Esophagus squamous epithelium (tissue), 5 donors: ENCODE measurements around the gene RFC4. TPM values are rescaled to one million over a fixed set of nuclear protein-coding genes. Genes with fewer than 3 reads are reported as not detected.

Experiments used
- DNase-seq: peaks from one replicate; lab custom pipeline; 2025; lab: John Stamatoyannopoulos, UW
- H3K27ac ChIP-seq, 4 donors: fragments of 200-600 bp; sonication (generic); one replicate each; pipeline ENCODE4 v1.5.1; 2016 to 2019; ENCODE audit warnings: mild to moderate bottlenecking in 1 of 4
- H3K27me3 ChIP-seq, 4 donors: fragments of 200-600 bp; sonication (generic); 1 replicate in 3 of 4; 2 replicates in 1 of 4; pipeline versions ENCODE4 v1.5.1 to v1.6.0; 2017 to 2021; ENCODE audit warnings: antibody characterized with exemption in 1 of 4
- H3K36me3 ChIP-seq, 3 donors: fragments of 200-600 bp; sonication (generic); one replicate each; pipeline ENCODE4 v1.5.1; 2016 to 2019
- H3K4me1 ChIP-seq, 3 donors: fragments of 200-600 bp; sonication (generic); one replicate each; pipeline ENCODE4 v1.5.1; 2017 to 2019
- H3K4me3 ChIP-seq, 4 donors: fragments of 200-600 bp; sonication (generic); 1 replicate in 3 of 4; 2 replicates in 1 of 4; pipeline ENCODE4 v1.5.1; 2016 to 2019; ENCODE audit warnings: mild to moderate bottlenecking in 2 of 4, moderate library complexity in 1 of 4
- H3K9me3 ChIP-seq, 3 donors: fragments of 200-600 bp; sonication (generic); one replicate each; pipeline ENCODE4 v1.5.1; 2016 to 2019
- CTCF ChIP-seq, 6 experiments: fragments of 450-650 bp in 4 of 6; fragments of 200-600 bp in 2 of 6; sonication (generic) in 2 of 6; IDR thresholded peaks; one replicate each; pipeline ENCODE4 v1.5.1; 2016 to 2019; ENCODE audit warnings: antibody characterized with exemption in 6 of 6, mild to moderate bottlenecking in 4 of 6, moderate library complexity in 4 of 6
- POLR2A ChIP-seq, 4 donors: fragments of 450-650 bp; IDR thresholded peaks; one replicate each; pipeline ENCODE4 v1.6.1; 2017; ENCODE audit warnings: antibody characterized with exemption in 4 of 4, mild to moderate bottlenecking in 4 of 4, moderate library complexity in 3 of 4
- WGBS, 2 donors: methylation state at CpG; one replicate each; pipeline ENCODE4 v1.1.5; 2018; 5-methylcytosine and 5-hydroxymethylcytosine counted together
- intact Hi-C: fragments of 100-400 bp; cut with DNase I; formaldehyde crosslinking; loops from one replicate; pipeline ENCODE4 v1.15.0; 2022
- total RNA-seq, 4 donors: library from RNA; depleted of rRNA; stranded (reverse); fragments of >200 nt; gene quantifications; one replicate each; pipeline ENCODE4 v1.1.0, GENCODE V29; 2016
- donor health status: DM: yes; HTN: yes; CAD: no.

Gene RFC4
- total RNA-seq, 4 donors from 2014 or later, result 6.6 to 23.5 (median 15.9) TPM

GRCh38 chr3:186751480-186751879 is 54.8 kb downstream of the RFC4 start:
- Histone ChIP-seq H3K27ac (no peak overlapping the region), H3K9me3 (no peaks in the 10 kb centered on the region), H3K4me1 (peaks cover 0 to 22% (median 5%) of the 10 kb centered on the region in 3 donors), H3K27me3 (peaks cover 0 to 15% (median 0%) of the 10 kb centered on the region in 4 donors), H3K36me3 (no peaks in the 10 kb centered on the region), H3K4me3 (no peak overlapping the region)
- TF ChIP-seq POLR2A (IDR thresholded peaks at IDR 0.05) (no peak), CTCF (IDR thresholded peaks at IDR 0.05) (no peak)
- no peak for DNase-seq
- intact Hi-C loops, result no loop called here
- 63 to 73% methylated on average over 3 of the region's 3 CpGs for WGBS, 2 donors

- intact Hi-C loops, result no loop called here
- no peaks in the 10 kb centered on the region for H3K9me3 ChIP-seq
- no peak overlapping the region for H3K4me3 ChIP-seq
- H3K27me3 ChIP-seq, result peaks cover 0 to 6% (median 0%) of the 10 kb centered on the region in 4 donors
- H3K27ac ChIP-seq, result no peak overlapping the region
- H3K36me3 ChIP-seq, result no peaks in the 10 kb centered on the region
- 81 to 100% methylated on average over 2 of the region's 2 CpGs for WGBS, 2 donors
- DNase-seq, result no peak
- H3K4me1 ChIP-seq, result peaks cover 0 to 31% (median 5%) of the 10 kb centered on the region in 3 donors
- no peak for TF ChIP-seq POLR2A (IDR thresholded peaks at IDR 0.05)
- no peak for TF ChIP-seq CTCF (IDR thresholded peaks at IDR 0.05)
These were observed 56.0 kb downstream of the RFC4 start for GRCh38 chr3:186750316-186750715.

GRCh38 chr3:186746008-186746407 is 60.3 kb downstream of the RFC4 start:
- Histone ChIP-seq H3K36me3 (no peaks in the 10 kb centered on the region), H3K4me3 (no peak overlapping the region), H3K27ac (peak overlapping the region in 3 of 4 donors; percentile 36 to 57 (median 45)), H3K4me1 (peaks cover 0 to 8% (median 0%) of the 10 kb centered on the region in 3 donors), H3K9me3 (no peaks in the 10 kb centered on the region), H3K27me3 (peaks cover 0 to 6% (median 0%) of the 10 kb centered on the region in 4 donors)
- intact Hi-C loops, result no loop called here
- TF ChIP-seq CTCF (IDR thresholded peaks at IDR 0.05) (no peak), POLR2A (IDR thresholded peaks at IDR 0.05) (no peak)
- DNase-seq, result no peak
- 15 to 32% methylated on average over 10 of the region's 10 CpGs for WGBS, 2 donors

- H3K27ac ChIP-seq, result no peak overlapping the region
- H3K27me3 ChIP-seq, result peaks cover 0 to 6% (median 0%) of the 10 kb centered on the region in 4 donors
- H3K9me3 ChIP-seq, result no peaks in the 10 kb centered on the region
- TF ChIP-seq POLR2A (IDR thresholded peaks at IDR 0.05), result no peak
- no peak for TF ChIP-seq CTCF (IDR thresholded peaks at IDR 0.05)
- 63 to 79% methylated on average over 3 of the region's 3 CpGs for WGBS, 2 donors
- H3K4me3 ChIP-seq, result no peak overlapping the region
- no peaks in the 10 kb centered on the region for H3K36me3 ChIP-seq
- DNase-seq, result no peak
- intact Hi-C loops, result no loop called here
- peaks cover 0 to 8% (median 0%) of the 10 kb centered on the region in 3 donors for H3K4me1 ChIP-seq
These were observed 62.6 kb downstream of the RFC4 start for GRCh38 chr3:186743666-186744065.

GRCh38 chr3:186742618-186743380 is 63.5 kb downstream of the RFC4 start:
- H3K9me3 ChIP-seq, result no peaks in the 10 kb centered on the region
- intact Hi-C loops, result no loop called here
- WGBS, 2 donors, result 85 to 87% methylated on average over 7 of the region's 7 CpGs
- no peak for DNase-seq
- no peak overlapping the region for H3K4me3 ChIP-seq
- TF ChIP-seq CTCF (IDR thresholded peaks at IDR 0.05) (no peak), POLR2A (IDR thresholded peaks at IDR 0.05) (no peak)
- peaks cover 0 to 8% (median 0%) of the 10 kb centered on the region in 3 donors for H3K4me1 ChIP-seq
- H3K36me3 ChIP-seq, result no peaks in the 10 kb centered on the region
- H3K27me3 ChIP-seq, result peaks cover 0 to 6% (median 0%) of the 10 kb centered on the region in 4 donors
- no peak overlapping the region for H3K27ac ChIP-seq
